HEK293 (cell line): ENCODE measurements around the gene MED13L.
A peak's percentile ranks its signal among the peaks of the same experiment; 100 is the strongest.

ENCODE experiments used
- CTCF ChIA-PET: fragments of 350-600 bp; formaldehyde crosslinking; extraction: SDS; loops from one replicate; lab custom pipeline; 2021; ENCODE audit warnings: antibody characterized with exemption; lab: Yijun Ruan, JAX
- POLR2A ChIA-PET: fragments of 300-600 bp; formaldehyde crosslinking; extraction: SDS; loops from one replicate; lab custom pipeline; 2020; ENCODE audit warnings: antibody characterized with exemption, inconsistent platforms; lab: Yijun Ruan, JAX
- H3K27ac ChIP-seq: fragments of 200-500 bp; sonication (Bioruptor generic); 2 replicates; pipeline ENCODE4 v1.5.1; 2014; ENCODE audit warnings: low read depth, low read length, control low read depth, inconsistent platforms; ENCODE audit errors: extremely low read depth
- H3K36me3 ChIP-seq, 2 experiments: fragments of 200-500 bp in 1 of 2; sonication (Bioruptor generic) in 1 of 2; 1 replicate in 1 of 2; 2 replicates in 1 of 2; pipeline ENCODE4 v1.5.1; 2014 to 2017; ENCODE audit warnings: inconsistent platforms in 2 of 2, low read length in 2 of 2; ENCODE audit not compliant: control insufficient read depth in 2 of 2, insufficient read depth in 1 of 2
- H3K4me1 ChIP-seq: fragments of 200-500 bp; sonication (Bioruptor generic); 2 replicates; pipeline ENCODE4 v1.5.1; 2014; ENCODE audit warnings: mild to moderate bottlenecking, low read length, inconsistent platforms; ENCODE audit not compliant: control insufficient read depth, insufficient read depth
- H3K4me3 ChIP-seq: 2 replicates; pipeline ENCODE4 v1.5.1; 2011; ENCODE audit warnings: low read depth, mild to moderate bottlenecking, control low read depth, low read length, moderate library complexity
- H3K9me3 ChIP-seq: fragments of 200-500 bp; sonication (Bioruptor generic); 2 replicates; pipeline ENCODE4 v1.5.1; 2014; ENCODE audit warnings: low read depth, low read length, inconsistent platforms; ENCODE audit not compliant: control insufficient read depth, insufficient read depth
- FEZF1 ChIP-seq: fragments of 450-650 bp; formaldehyde crosslinking; IDR thresholded peaks from 2 replicates; pipeline ENCODE4 v1.5.1; 2016; ENCODE audit warnings: missing biosample characterization, missing genetic modification characterization
- GLIS1 ChIP-seq: fragments of 450-650 bp; formaldehyde crosslinking; IDR thresholded peaks from 2 replicates; pipeline ENCODE4 v1.5.1; 2016; ENCODE audit warnings: missing biosample characterization, missing genetic modification characterization
- IKZF3 ChIP-seq: fragments of 450-650 bp; IDR thresholded peaks from 2 replicates; pipeline ENCODE4 v1.5.0; 2018; ENCODE audit warnings: missing biosample characterization, mild to moderate bottlenecking, missing genetic modification characterization, moderate library complexity
- KLF16 ChIP-seq: fragments of 450-650 bp; formaldehyde crosslinking; IDR thresholded peaks from 2 replicates; pipeline ENCODE4 v1.5.1; 2017; ENCODE audit warnings: missing biosample characterization, missing genetic modification characterization
- KLF8 ChIP-seq: fragments of 450-650 bp; formaldehyde crosslinking; IDR thresholded peaks from 2 replicates; pipeline ENCODE4 v1.5.1; 2016; ENCODE audit warnings: missing biosample characterization, missing genetic modification characterization
- OSR2 ChIP-seq: fragments of 450-650 bp; formaldehyde crosslinking; IDR thresholded peaks from 2 replicates; pipeline ENCODE4 v1.5.1; 2016; ENCODE audit warnings: missing biosample characterization, missing genetic modification characterization
- OVOL3 ChIP-seq: fragments of 450-650 bp; formaldehyde crosslinking; IDR thresholded peaks from 2 replicates; pipeline ENCODE4 v1.5.1; 2016; ENCODE audit warnings: missing biosample characterization, missing genetic modification characterization
- PRDM6 ChIP-seq: fragments of 450-650 bp; formaldehyde crosslinking; IDR thresholded peaks from 2 replicates; pipeline ENCODE4 v1.5.1; 2017; ENCODE audit warnings: missing biosample characterization, missing genetic modification characterization
- TRIM28 ChIP-seq: IDR thresholded peaks from 2 replicates; pipeline ENCODE4 v1.6.1; 2011; ENCODE audit warnings: low read length, control low read depth, borderline replicate concordance
- ZBTB44 ChIP-seq: fragments of 450-650 bp; IDR thresholded peaks from 2 replicates; pipeline ENCODE4 v1.5.1; 2018; ENCODE audit warnings: missing biosample characterization, mild to moderate bottlenecking, missing genetic modification characterization
- ZFHX2 ChIP-seq: fragments of 450-650 bp; formaldehyde crosslinking; conservative IDR thresholded peaks from 2 replicates; pipeline ENCODE4 v1.5.1; 2016; ENCODE audit warnings: missing biosample characterization, missing genetic modification characterization
- ZFP41 ChIP-seq: fragments of 450-650 bp; formaldehyde crosslinking; IDR thresholded peaks from 2 replicates; pipeline ENCODE4 v1.5.1; 2016; ENCODE audit warnings: missing biosample characterization, missing genetic modification characterization, borderline replicate concordance
- ZNF114 ChIP-seq: fragments of 450-650 bp; formaldehyde crosslinking; IDR thresholded peaks from 2 replicates; pipeline ENCODE4 v1.5.0; 2017; ENCODE audit warnings: missing biosample characterization, missing genetic modification characterization
- ZNF146 ChIP-seq: fragments of 450-650 bp; formaldehyde crosslinking; IDR thresholded peaks from 2 replicates; pipeline ENCODE4 v1.5.1; 2016; ENCODE audit warnings: missing biosample characterization, missing genetic modification characterization
- ZNF223 ChIP-seq: fragments of 450-650 bp; formaldehyde crosslinking; IDR thresholded peaks from 2 replicates; pipeline ENCODE4 v1.5.1; 2016; ENCODE audit warnings: missing biosample characterization, missing genetic modification characterization
- ZNF239 ChIP-seq: fragments of 450-650 bp; formaldehyde crosslinking; IDR thresholded peaks from 2 replicates; pipeline ENCODE4 v1.5.1; 2016; ENCODE audit warnings: missing biosample characterization, missing genetic modification characterization
- ZNF324 ChIP-seq: fragments of 450-650 bp; formaldehyde crosslinking; IDR thresholded peaks from 2 replicates; pipeline ENCODE4 v1.5.1; 2016; ENCODE audit warnings: missing biosample characterization, missing genetic modification characterization
- ZNF354C ChIP-seq: fragments of 450-650 bp; formaldehyde crosslinking; IDR thresholded peaks from 2 replicates; pipeline ENCODE4 v1.5.1; 2016; ENCODE audit warnings: missing biosample characterization, missing genetic modification characterization, low read depth, borderline replicate concordance
- ZNF404 ChIP-seq: fragments of 450-650 bp; formaldehyde crosslinking; IDR thresholded peaks from 2 replicates; pipeline ENCODE4 v1.5.1; 2017; ENCODE audit warnings: missing biosample characterization, missing genetic modification characterization
- ZNF416 ChIP-seq: fragments of 450-650 bp; formaldehyde crosslinking; IDR thresholded peaks from 2 replicates; pipeline ENCODE4 v1.5.1; 2016; ENCODE audit warnings: missing biosample characterization, missing genetic modification characterization
- ZNF555 ChIP-seq: fragments of 450-650 bp; formaldehyde crosslinking; conservative IDR thresholded peaks from 2 replicates; pipeline ENCODE4 v1.5.1; 2017; ENCODE audit warnings: missing biosample characterization, mild to moderate bottlenecking, missing genetic modification characterization, inconsistent platforms
- ZNF560 ChIP-seq: fragments of 450-650 bp; formaldehyde crosslinking; IDR thresholded peaks from 2 replicates; pipeline ENCODE4 v1.5.1; 2017; ENCODE audit warnings: missing biosample characterization, missing genetic modification characterization, borderline replicate concordance
- ZNF624 ChIP-seq: fragments of 450-650 bp; formaldehyde crosslinking; IDR thresholded peaks from 2 replicates; pipeline ENCODE4 v1.5.1; 2017; ENCODE audit warnings: missing biosample characterization, missing genetic modification characterization
- ZNF677 ChIP-seq: fragments of 450-650 bp; IDR thresholded peaks from 2 replicates; pipeline ENCODE4 v1.5.0; 2018; ENCODE audit warnings: missing biosample characterization, mild to moderate bottlenecking, missing genetic modification characterization, moderate library complexity
- ZNF785 ChIP-seq: fragments of 450-650 bp; formaldehyde crosslinking; IDR thresholded peaks from 2 replicates; pipeline ENCODE4 v1.5.1; 2016; ENCODE audit warnings: missing biosample characterization, missing genetic modification characterization
- ZNF843 ChIP-seq: fragments of 450-650 bp; formaldehyde crosslinking; IDR thresholded peaks from 2 replicates; pipeline ENCODE4 v1.5.1; 2016; ENCODE audit warnings: missing biosample characterization, missing genetic modification characterization

MED13L gene

GRCh38 chr12:116140529-116140928 lies 137.0 kb downstream of the MED13L start:
- no peak overlapping the region for H3K4me3 ChIP-seq
- peaks cover 43% of the 10 kb centered on the region for H3K4me1 ChIP-seq
- ChIA-PET CTCF (interaction anchor here (0.6 to 2.3 kb wide), 11 partner anchors 8 to 461 kb away, joined by 3 to 8 read pairs (median 3); no protein-coding TSS in a partner anchor), POLR2A (no interaction called here)
- H3K36me3 ChIP-seq: no peaks in the 10 kb centered on the region
- H3K9me3 ChIP-seq: no peaks in the 10 kb centered on the region
- no peak overlapping the region for H3K27ac ChIP-seq
- peak; percentile 22; the same call in 1 of the 2 replicates for TF ChIP-seq PRDM6
- TF ChIP-seq ZNF677: no peak
- TF ChIP-seq ZBTB44 (tag by site-specific recombination): peak; percentile 51

GRCh38 chr12:116138781-116139180 lies 138.7 kb downstream of the MED13L start:
- Histone ChIP-seq H3K27ac (no peak overlapping the region), H3K4me3 (no peak overlapping the region), H3K36me3 (no peaks in the 10 kb centered on the region), H3K9me3 (no peaks in the 10 kb centered on the region), H3K4me1 (peaks cover 42% of the 10 kb centered on the region)
- CTCF ChIA-PET: interaction anchor here (0.7 kb wide), 1 partner anchor 950 kb away, joined by 3 read pairs; no protein-coding TSS in a partner anchor
- POLR2A ChIA-PET: no interaction called here
- TF ChIP-seq KLF8 (tag by site-specific recombination) (no peak), ZNF843 (tag by site-specific recombination) (no peak), ZNF555 (tag by site-specific recombination) (no peak), ZNF785 (tag by site-specific recombination) (no peak), ZNF239 (tag by site-specific recombination) (no peak), ZNF354C (tag by site-specific recombination) (no peak), ZBTB44 (tag by site-specific recombination) (no peak), ZNF146 (tag by site-specific recombination) (no peak), ZNF560 (tag by site-specific recombination) (no peak), ZNF624 (tag by site-specific recombination) (no peak), OVOL3 (tag by site-specific recombination) (no peak), ZNF114 (tag by site-specific recombination) (no peak), ZNF324 (tag by site-specific recombination) (no peak), GLIS1 (tag by site-specific recombination) (no peak), IKZF3 (tag by site-specific recombination) (no peak), TRIM28 (no peak)
- TF ChIP-seq, all 188 proteins: peak for 0

- H3K36me3 ChIP-seq: no peaks in the 10 kb centered on the region
- H3K4me1 ChIP-seq: peaks cover 39% of the 10 kb centered on the region
- CTCF ChIA-PET: interaction anchor here (0.7 kb wide), 1 partner anchor 951 kb away, joined by 3 read pairs; no protein-coding TSS in a partner anchor
- H3K9me3 ChIP-seq: no peaks in the 10 kb centered on the region
- POLR2A ChIA-PET: no interaction called here
- H3K4me3 ChIP-seq: no peak overlapping the region
- H3K27ac ChIP-seq: no peak overlapping the region
- TF ChIP-seq FEZF1 (tag by site-specific recombination) (peak; percentile 50; the same call in 1 of the 2 replicates), ZFHX2 (tag by site-specific recombination) (peak; percentile 77), ZFP41 (tag by site-specific recombination) (no peak), ZNF677 (no peak), PRDM6 (peak; percentile 75), IKZF3 (tag by site-specific recombination) (peak; percentile 22; the same call in 1 of the 2 replicates), KLF16 (tag by site-specific recombination) (no peak), OSR2 (tag by site-specific recombination) (peak; percentile 43; the same call in 1 of the 2 replicates), ZNF416 (tag by site-specific recombination) (no peak), ZNF555 (tag by site-specific recombination) (no peak), GLIS1 (tag by site-specific recombination) (0 out of 2 replicates have a peak, but pooled peaks have one; percentile 25), ZNF223 (tag by site-specific recombination) (no peak), ZNF404 (tag by site-specific recombination) (no peak)
Measured at GRCh38 chr12:116138364-116138763, 139.1 kb downstream of the MED13L start.
